Tibial nerve (tissue), 4 donors: ENCODE data around the gene PCLO. TPM values are rescaled to one million over a fixed set of nuclear protein-coding genes. Genes with fewer than 3 reads are reported as not detected.

ENCODE experiments used
- DNase-seq, 2 donors: peaks; one replicate each; pipeline ENCODE4 v3.0.0-alpha.2; 2019; ENCODE audit warnings: low spot score in 2 of 2
- H3K27ac ChIP-seq, 4 donors: fragments of 200-600 bp; sonication (generic) in 3 of 4; one replicate each; pipeline ENCODE4 v1.5.1; 2017 to 2019; ENCODE audit warnings: mild to moderate bottlenecking in 1 of 4
- H3K27me3 ChIP-seq, 2 donors: fragments of 200-600 bp; sonication (generic) in 1 of 2; one replicate each; pipeline versions ENCODE4 v1.5.1 to v1.6.0; 2017 to 2019
- H3K36me3 ChIP-seq, 3 donors: fragments of 200-600 bp; sonication (generic); one replicate each; pipeline ENCODE4 v1.5.1; 2018 to 2019
- H3K4me1 ChIP-seq, 4 donors: fragments of 200-600 bp; sonication (generic) in 3 of 4; one replicate each; pipeline ENCODE4 v1.5.1; 2017 to 2019
- H3K4me3 ChIP-seq, 4 donors: fragments of 200-600 bp; sonication (generic) in 3 of 4; one replicate each; pipeline ENCODE4 v1.5.1; 2017 to 2019; ENCODE audit warnings: mild to moderate bottlenecking in 1 of 4, moderate library complexity in 1 of 4
- H3K9me3 ChIP-seq, 4 donors: fragments of 200-600 bp; sonication (generic) in 3 of 4; one replicate each; pipeline ENCODE4 v1.5.1; 2017 to 2019
- EP300 ChIP-seq, 2 donors: sonication (generic); formaldehyde crosslinking; IDR thresholded peaks; one replicate each; pipeline ENCODE4 v1.6.1; 2017; ENCODE audit warnings: antibody characterized with exemption in 2 of 2, mild to moderate bottlenecking in 1 of 2
- POLR2A ChIP-seq, 2 donors: fragments of 450-650 bp; IDR thresholded peaks; one replicate each; pipeline ENCODE4 v1.6.1; 2017; ENCODE audit warnings: antibody characterized with exemption in 2 of 2, mild to moderate bottlenecking in 2 of 2, moderate library complexity in 2 of 2
- WGBS, 2 donors: methylation state at CpG; one replicate each; pipeline ENCODE4 v1.1.5; 2018; 5-methylcytosine and 5-hydroxymethylcytosine counted together
- total RNA-seq, 4 donors: library from RNA; depleted of rRNA; stranded (reverse); fragments of >200 nt; gene quantifications; one replicate each; pipeline ENCODE4 v1.1.0, GENCODE V29; 2016
- TF ChIP-seq, protein P1 (sequence below), 5 experiments: fragments of 200-600 bp in 3 of 5; fragments of 450-650 bp in 2 of 5; sonication (generic) in 3 of 5; IDR thresholded peaks; one replicate each; pipeline ENCODE4 v1.5.1; 2016 to 2019; ENCODE audit warnings: antibody characterized with exemption in 5 of 5, mild to moderate bottlenecking in 3 of 5, moderate library complexity in 2 of 5

PCLO gene
- total RNA-seq, 4 donors from 2014 or later, result under 0.01 to 0.78 (median 0.52) TPM

- TF ChIP-seq, protein P1, sequence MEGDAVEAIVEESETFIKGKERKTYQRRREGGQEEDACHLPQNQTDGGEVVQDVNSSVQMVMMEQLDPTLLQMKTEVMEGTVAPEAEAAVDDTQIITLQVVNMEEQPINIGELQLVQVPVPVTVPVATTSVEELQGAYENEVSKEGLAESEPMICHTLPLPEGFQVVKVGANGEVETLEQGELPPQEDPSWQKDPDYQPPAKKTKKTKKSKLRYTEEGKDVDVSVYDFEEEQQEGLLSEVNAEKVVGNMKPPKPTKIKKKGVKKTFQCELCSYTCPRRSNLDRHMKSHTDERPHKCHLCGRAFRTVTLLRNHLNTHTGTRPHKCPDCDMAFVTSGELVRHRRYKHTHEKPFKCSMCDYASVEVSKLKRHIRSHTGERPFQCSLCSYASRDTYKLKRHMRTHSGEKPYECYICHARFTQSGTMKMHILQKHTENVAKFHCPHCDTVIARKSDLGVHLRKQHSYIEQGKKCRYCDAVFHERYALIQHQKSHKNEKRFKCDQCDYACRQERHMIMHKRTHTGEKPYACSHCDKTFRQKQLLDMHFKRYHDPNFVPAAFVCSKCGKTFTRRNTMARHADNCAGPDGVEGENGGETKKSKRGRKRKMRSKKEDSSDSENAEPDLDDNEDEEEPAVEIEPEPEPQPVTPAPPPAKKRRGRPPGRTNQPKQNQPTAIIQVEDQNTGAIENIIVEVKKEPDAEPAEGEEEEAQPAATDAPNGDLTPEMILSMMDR (IDR thresholded peaks at IDR 0.05), result no peak
- TF ChIP-seq EP300 (IDR thresholded peaks at IDR 0.05), result no peak
- Histone ChIP-seq H3K27me3 (peaks cover 0 to 19% of the 10 kb centered on the region in 2 donors), H3K36me3 (no peaks in the 10 kb centered on the region), H3K9me3 (no peaks in the 10 kb centered on the region), H3K27ac (no peak overlapping the region), H3K4me1 (peaks cover 0 to 13% (median 3%) of the 10 kb centered on the region in 4 donors), H3K4me3 (no peak overlapping the region)
- 89 to 91% methylated on average over 1 of the region's 1 CpG for whole genome bisulfite sequencing, 2 donors
- DNase-seq, result no peak
Observed at GRCh38 chr7:83166781-83167180, 4.1 kb upstream of the PCLO start.

DNA sequence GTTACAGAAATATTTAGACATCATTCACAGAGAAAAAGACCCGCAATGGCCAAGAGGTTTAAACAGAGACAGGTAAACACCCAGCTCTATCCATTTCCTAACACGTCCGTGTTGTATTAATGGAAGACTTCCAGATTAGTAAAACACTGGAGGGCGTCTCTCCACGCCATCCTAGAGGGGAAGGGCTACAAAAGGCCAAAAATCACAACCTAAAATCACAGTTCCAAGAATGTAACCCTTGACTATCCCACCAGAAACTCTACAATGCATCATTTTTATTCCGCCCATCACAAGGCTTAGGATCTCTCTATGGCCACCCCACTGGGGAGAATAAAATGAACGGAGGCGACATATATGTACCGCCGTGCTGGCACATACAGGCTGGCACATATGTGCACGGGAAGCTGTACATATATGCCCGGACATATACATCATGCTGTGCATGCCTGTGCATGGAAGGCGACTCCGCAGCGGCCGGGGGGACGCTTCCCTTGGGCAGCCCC, 734 bp downstream of the PCLO start:
- H3K4me3 ChIP-seq, result peak overlapping the region; percentile 29 to 59 (median 48)
- H3K27ac ChIP-seq, result peak overlapping the region in 1 of 4 donors; percentile 61
- peaks cover 0 to 22% of the 10 kb centered on the region in 2 donors for H3K27me3 ChIP-seq
- DNase-seq, result no peak
- TF ChIP-seq, protein P1 (IDR thresholded peaks at IDR 0.05), result no peak
- no peak for TF ChIP-seq POLR2A (IDR thresholded peaks at IDR 0.05)
- TF ChIP-seq EP300 (IDR thresholded peaks at IDR 0.05), result no peak
- peaks cover 0 to 13% (median 3%) of the 10 kb centered on the region in 4 donors for H3K4me1 ChIP-seq
- 2 to 7% methylated on average over 13 to 15 of the region's 17 CpGs for WGBS, 2 donors
- H3K9me3 ChIP-seq, result no peaks in the 10 kb centered on the region
- H3K36me3 ChIP-seq, result no peaks in the 10 kb centered on the region

GRCh38 chr7:83161186-83161585, 1.5 kb downstream of the PCLO start:
- WGBS, 2 donors, result 57 to 62% methylated on average over 4 of the region's 4 CpGs
- H3K4me3 ChIP-seq, result no peak overlapping the region
- DNase-seq, result no peak
- peaks cover 0 to 13% (median 3%) of the 10 kb centered on the region in 4 donors for H3K4me1 ChIP-seq
- no peaks in the 10 kb centered on the region for H3K9me3 ChIP-seq
- TF ChIP-seq POLR2A (IDR thresholded peaks at IDR 0.05), result no peak
- TF ChIP-seq, protein P1 (IDR thresholded peaks at IDR 0.05), result no peak
- no peak for TF ChIP-seq EP300 (IDR thresholded peaks at IDR 0.05)
- no peak overlapping the region for H3K27ac ChIP-seq
- peaks cover 0 to 22% of the 10 kb centered on the region in 2 donors for H3K27me3 ChIP-seq
- no peaks in the 10 kb centered on the region for H3K36me3 ChIP-seq

DNA sequence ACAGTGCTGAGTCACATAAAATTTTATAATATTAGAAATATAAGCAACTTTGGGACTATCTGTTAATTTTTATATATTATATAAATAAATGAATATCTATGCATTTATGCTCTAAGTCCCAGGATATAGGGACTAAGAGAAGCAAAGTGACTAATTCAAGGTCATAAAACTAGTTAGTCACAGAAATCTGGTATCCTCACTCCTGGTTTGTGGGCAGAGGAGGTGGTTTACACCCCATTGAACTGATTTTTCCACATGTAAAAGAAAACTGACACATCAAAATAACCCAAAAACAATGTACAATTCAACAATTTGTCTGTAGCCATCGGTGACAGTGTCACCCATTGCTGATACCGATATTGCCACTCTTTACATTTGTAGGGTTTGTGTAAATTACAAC, 3.0 kb downstream of the PCLO start:
- WGBS, 2 donors, result 92 to 95% methylated on average over 2 of the region's 2 CpGs
- H3K4me1 ChIP-seq, result peaks cover 0 to 13% (median 3%) of the 10 kb centered on the region in 4 donors
- H3K27me3 ChIP-seq, result peaks cover 0 to 22% of the 10 kb centered on the region in 2 donors
- H3K36me3 ChIP-seq, result no peaks in the 10 kb centered on the region
- no peak for TF ChIP-seq POLR2A (IDR thresholded peaks at IDR 0.05)
- TF ChIP-seq, protein P1 (IDR thresholded peaks at IDR 0.05), result no peak
- no peak for TF ChIP-seq EP300 (IDR thresholded peaks at IDR 0.05)
- H3K27ac ChIP-seq, result no peak overlapping the region
- H3K4me3 ChIP-seq, result no peak overlapping the region
- no peaks in the 10 kb centered on the region for H3K9me3 ChIP-seq
- no peak for DNase-seq

GRCh38 chr7:83156006-83156405, 6.7 kb downstream of the PCLO start:
- Histone ChIP-seq H3K4me1 (no peaks in the 10 kb centered on the region), H3K9me3 (no peaks in the 10 kb centered on the region), H3K27ac (no peak overlapping the region), H3K4me3 (no peak overlapping the region), H3K27me3 (no peaks in the 10 kb centered on the region), H3K36me3 (no peaks in the 10 kb centered on the region)
- DNase-seq, result no peak
- 80 to 81% methylated on average over 3 of the region's 3 CpGs for WGBS, 2 donors
- TF ChIP-seq EP300 (IDR thresholded peaks at IDR 0.05) (no peak), POLR2A (IDR thresholded peaks at IDR 0.05) (no peak)
- TF ChIP-seq, protein P1 (IDR thresholded peaks at IDR 0.05), result no peak
